ENCODE data around the gene MTX3. TPM values are rescaled to one million over a fixed set of nuclear protein-coding genes. Genes with fewer than 3 reads are reported as not detected.

Gene MTX3
- polyA plus RNA-seq, 3 donors, result 0.43 to 2.4 (median 0.68) TPM

DNA sequence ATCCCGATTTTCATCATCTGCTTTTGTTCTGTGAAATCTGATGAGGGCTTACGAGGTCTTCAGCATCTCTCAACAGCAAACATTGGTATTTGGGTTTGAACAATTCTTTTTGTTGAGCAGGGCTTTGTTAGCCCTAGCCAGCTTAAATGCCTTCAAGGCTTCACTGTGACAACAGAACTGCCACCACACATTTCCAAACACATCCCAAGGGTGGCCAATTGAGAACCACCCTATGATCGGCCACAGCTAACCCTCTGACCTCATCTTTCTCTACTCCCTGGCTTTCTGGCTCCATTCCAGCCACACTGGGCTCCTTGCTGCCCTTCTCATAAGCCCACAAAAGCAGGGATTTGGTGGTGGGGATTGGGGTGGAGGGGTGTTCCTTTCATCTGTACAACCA, 17.6 kb downstream of the MTX3 start:
- H3K27me3 Mint-ChIP-seq (ENCODE audit: low read depth in 3 of 3), result peaks cover 0 to 4% (median 3%) of the 10 kb centered on the region in 3 donors
- H3K36me3 Mint-ChIP-seq, result peaks cover 19 to 21% of the 10 kb centered on the region in 2 donors

GRCh38 chr5:79971156-79971555, 19.9 kb downstream of the MTX3 start:
- no peak overlapping the region for H3K9ac ChIP-seq (ENCODE audit: insufficient read depth, low read length, poor library complexity, severe bottlenecking)
- H3K4me3 ChIP-seq (replicated peaks in 1 of 3; ENCODE audit: low read depth in 2 of 3, low read length in 3 of 3), result no peak overlapping the region
- intact Hi-C loops (cut with micrococcal nuclease), result no loop called here
- H3K27ac Mint-ChIP-seq, result no peak overlapping the region
- H3K4me1 Mint-ChIP-seq, result no peaks in the 10 kb centered on the region
- peaks cover 0 to 4% of the 10 kb centered on the region in 2 donors for H3K36me3 Mint-ChIP-seq
- H3K27me3 ChIP-seq (ENCODE audit: control insufficient read depth in 2 of 2, insufficient read depth in 2 of 2, low read length in 2 of 2), result peaks cover 13 to 20% of the 10 kb centered on the region in 2 donors
- WGBS (ENCODE audit: insufficient coverage), result 91% methylated on average over 3 of the region's 4 CpGs
- peaks cover 3 to 14% (median 10%) of the 10 kb centered on the region in 3 donors for H3K27me3 Mint-ChIP-seq (ENCODE audit: low read depth in 3 of 3)
- peaks cover 0 to 2% (median 0%) of the 10 kb centered on the region in 7 donors for H3K9me3 Mint-ChIP-seq
- no peak overlapping the region for H3K4me3 Mint-ChIP-seq
- H3K4me2 ChIP-seq (replicated peaks; ENCODE audit: extremely low read depth, low read length, poor library complexity, severe bottlenecking), result no peak overlapping the region
- H3K36me3 ChIP-seq (replicated peaks in 1 of 2; ENCODE audit: control insufficient read depth in 1 of 2, insufficient read depth in 2 of 2, low read length in 2 of 2), result no peaks in the 10 kb centered on the region
- no peaks in the 10 kb centered on the region for H3K4me1 ChIP-seq (ENCODE audit: control insufficient read depth in 1 of 2, insufficient read depth in 2 of 2, low read length in 2 of 2)
- no peak overlapping the region for H2AFZ ChIP-seq (ENCODE audit: insufficient read depth, low read depth, low read length, poor library complexity, severe bottlenecking)
- H4K20me1 ChIP-seq (ENCODE audit: insufficient read depth, low read length), result no peaks in the 10 kb centered on the region
- TF ChIP-seq CTCF (IDR thresholded peaks at IDR 0.05), result no peak
- DNase-seq, result no peak
- no peaks in the 10 kb centered on the region for H3K9me3 ChIP-seq (replicated peaks in 1 of 2; ENCODE audit: control insufficient read depth in 1 of 2, insufficient read depth in 1 of 2, low read length in 2 of 2)
- H3K27ac ChIP-seq (ENCODE audit: low read depth in 1 of 2, low read length in 2 of 2), result no peak overlapping the region
- no peaks in the 10 kb centered on the region for H3K79me2 ChIP-seq (ENCODE audit: insufficient read depth, low read length)

More for the DNA sequence above, 17.6 kb downstream of the MTX3 start:
- Mint-ChIP-seq H3K4me3 (no peak overlapping the region), H3K27ac (no peak overlapping the region), H3K9me3 (no peaks in the 10 kb centered on the region), H3K4me1 (no peaks in the 10 kb centered on the region)
- H3K27ac ChIP-seq (ENCODE audit: low read depth in 1 of 2, low read length in 2 of 2), result no peak overlapping the region
- H2AFZ ChIP-seq (ENCODE audit: insufficient read depth, low read depth, low read length, poor library complexity, severe bottlenecking), result no peak overlapping the region
- no CpG with 5 or more reads among the region's 3 CpGs for WGBS (ENCODE audit: insufficient coverage)
- no peaks in the 10 kb centered on the region for H3K9me3 ChIP-seq (replicated peaks in 1 of 2; ENCODE audit: control insufficient read depth in 1 of 2, insufficient read depth in 1 of 2, low read length in 2 of 2)
- H3K4me3 ChIP-seq (replicated peaks in 1 of 3; ENCODE audit: low read depth in 2 of 3, low read length in 3 of 3), result no peak overlapping the region
- intact Hi-C loops (cut with micrococcal nuclease), result no loop called here
- no peak for TF ChIP-seq CTCF (IDR thresholded peaks at IDR 0.05)
- no peak overlapping the region for H3K9ac ChIP-seq (ENCODE audit: insufficient read depth, low read length, poor library complexity, severe bottlenecking)
- DNase-seq, result no peak
- H3K27me3 ChIP-seq (ENCODE audit: control insufficient read depth in 2 of 2, insufficient read depth in 2 of 2, low read length in 2 of 2), result peaks cover 4 to 9% of the 10 kb centered on the region in 2 donors
- no peaks in the 10 kb centered on the region for H4K20me1 ChIP-seq (ENCODE audit: insufficient read depth, low read length)
- no peak overlapping the region for H3K4me2 ChIP-seq (replicated peaks; ENCODE audit: extremely low read depth, low read length, poor library complexity, severe bottlenecking)
- H3K79me2 ChIP-seq (ENCODE audit: insufficient read depth, low read length), result no peaks in the 10 kb centered on the region
- no peaks in the 10 kb centered on the region for H3K4me1 ChIP-seq (ENCODE audit: control insufficient read depth in 1 of 2, insufficient read depth in 2 of 2, low read length in 2 of 2)
- H3K36me3 ChIP-seq (replicated peaks in 1 of 2; ENCODE audit: control insufficient read depth in 1 of 2, insufficient read depth in 2 of 2, low read length in 2 of 2), result peaks cover 6 to 17% of the 10 kb centered on the region in 2 donors
